SK-N-SH treated with all-trans-retinoic acid at 6 μM for 48 hours (cell line): ENCODE results near the gene SMNDC1.

Source experiments
- ATAC-seq: fragments of 200-7000 bp; cut with Tn5 transposase; 3 replicates; pipeline ENCODE4 v1.9.1; 2020; ENCODE audit warnings: mild to moderate bottlenecking, moderate library complexity
- ARNTL ChIP-seq: fragments of 450-650 bp; formaldehyde crosslinking; IDR thresholded peaks from 2 replicates; pipeline ENCODE4 v1.5.0; 2020; ENCODE audit warnings: low read depth, mild to moderate bottlenecking, moderate library complexity, borderline replicate concordance
- BACH2 ChIP-seq: fragments of 250-450 bp; sonication (Bioruptor Pico); IDR thresholded peaks from 2 replicates; pipeline ENCODE4 v1.9.0; 2021; ENCODE audit warnings: mild to moderate bottlenecking, borderline replicate concordance
- CREB5 ChIP-seq: fragments of 250-450 bp; sonication (Bioruptor Pico); IDR thresholded peaks from 2 replicates; pipeline ENCODE4 v1.5.1; 2020; ENCODE audit warnings: low read depth, mild to moderate bottlenecking, moderate library complexity
- CSDC2 ChIP-seq: fragments of 250-450 bp; sonication (Bioruptor Pico); IDR thresholded peaks from 2 replicates; pipeline ENCODE4 v1.5.0; 2020; ENCODE audit warnings: mild to moderate bottlenecking, moderate library complexity
- CSRNP3 ChIP-seq: fragments of 250-450 bp; sonication (Bioruptor Pico); IDR thresholded peaks from 2 replicates; pipeline ENCODE4 v1.5.1; 2021; ENCODE audit warnings: mild to moderate bottlenecking, moderate library complexity
- GLIS3 ChIP-seq: fragments of 250-450 bp; sonication (Bioruptor Pico); IDR thresholded peaks from 2 replicates; pipeline ENCODE4 v1.5.0; 2020; ENCODE audit warnings: mild to moderate bottlenecking, moderate library complexity
- ISL1 ChIP-seq: fragments of 250-450 bp; sonication (Bioruptor Pico); IDR thresholded peaks from 2 replicates; pipeline ENCODE4 v2.1.2; 2022; ENCODE audit warnings: mild to moderate bottlenecking, moderate library complexity
- OSR1 ChIP-seq: fragments of 250-450 bp; sonication (Bioruptor Pico); IDR thresholded peaks from 2 replicates; pipeline ENCODE4 v1.8.0; 2022; ENCODE audit warnings: moderate library complexity, mild to moderate bottlenecking, inconsistent platforms
- PATZ1 ChIP-seq: fragments of 250-450 bp; sonication (Bioruptor Pico); IDR thresholded peaks from 2 replicates; pipeline ENCODE4 v1.8.0; 2020; ENCODE audit warnings: mild to moderate bottlenecking, moderate library complexity, borderline replicate concordance
- POU6F1 ChIP-seq: fragments of 250-450 bp; sonication (Bioruptor Pico); IDR thresholded peaks from 2 replicates; pipeline ENCODE4 v1.8.0; 2021; ENCODE audit warnings: low read depth, mild to moderate bottlenecking, moderate library complexity, borderline replicate concordance
- PPARA ChIP-seq: fragments of 250-450 bp; sonication (Bioruptor Pico); IDR thresholded peaks from 2 replicates; pipeline ENCODE4 v1.5.0; 2020; ENCODE audit warnings: mild to moderate bottlenecking, borderline replicate concordance
- RARB ChIP-seq: fragments of 250-450 bp; sonication (Bioruptor Pico); IDR thresholded peaks from 2 replicates; pipeline ENCODE4 v1.8.0; 2021; ENCODE audit warnings: mild to moderate bottlenecking, moderate library complexity
- SNAI2 ChIP-seq: fragments of 250-450 bp; sonication (Bioruptor Pico); IDR thresholded peaks from 2 replicates; pipeline ENCODE4 v1.5.0; 2020; ENCODE audit warnings: mild to moderate bottlenecking, moderate library complexity
- TCF4 ChIP-seq: fragments of 250-450 bp; sonication (Bioruptor Pico); IDR thresholded peaks from 2 replicates; pipeline ENCODE4 v1.8.0; 2021; ENCODE audit warnings: mild to moderate bottlenecking, moderate library complexity, borderline replicate concordance
- TOX ChIP-seq: fragments of 250-450 bp; sonication (Bioruptor Pico); IDR thresholded peaks from 2 replicates; pipeline ENCODE4 v1.8.0; 2021; ENCODE audit warnings: mild to moderate bottlenecking, moderate library complexity, borderline replicate concordance
- TSHZ2 ChIP-seq: fragments of 250-450 bp; sonication (Bioruptor Pico); IDR thresholded peaks from 2 replicates; pipeline ENCODE4 v1.5.0; 2020; ENCODE audit warnings: mild to moderate bottlenecking, moderate library complexity
- ZC3H10 ChIP-seq: fragments of 250-450 bp; sonication (Bioruptor Pico); IDR thresholded peaks from 2 replicates; pipeline ENCODE4 v1.5.1; 2021; ENCODE audit warnings: mild to moderate bottlenecking, moderate library complexity
- ZFP3 ChIP-seq: fragments of 250-450 bp; sonication (Bioruptor Pico); IDR thresholded peaks from 2 replicates; pipeline ENCODE4 v1.5.0; 2020; ENCODE audit warnings: mild to moderate bottlenecking, moderate library complexity
- ZFP30 ChIP-seq: fragments of 450-650 bp; formaldehyde crosslinking; IDR thresholded peaks from 2 replicates; pipeline ENCODE4 v1.5.0; 2022; ENCODE audit warnings: mild to moderate bottlenecking, moderate library complexity
- ZNF565 ChIP-seq: fragments of 450-650 bp; formaldehyde crosslinking; conservative IDR thresholded peaks from 2 replicates; pipeline ENCODE4 v1.5.0; 2020; ENCODE audit warnings: low read depth, mild to moderate bottlenecking, moderate library complexity
- ZNF70 ChIP-seq: fragments of 450-650 bp; formaldehyde crosslinking; IDR thresholded peaks from 2 replicates; pipeline ENCODE4 v1.5.0; 2020; ENCODE audit warnings: mild to moderate bottlenecking, moderate library complexity
- ZNF8 ChIP-seq: fragments of 450-650 bp; formaldehyde crosslinking; IDR thresholded peaks from 2 replicates; pipeline ENCODE4 v1.5.0; 2020; ENCODE audit warnings: mild to moderate bottlenecking, moderate library complexity

The SMNDC1 gene

GRCh38 chr10:110336111-110336721 is 31.5 kb upstream of the SMNDC1 start:
- no peak for TF ChIP-seq ZNF8 (CRISPR knock-in tag)
- no peak for TF ChIP-seq ZFP30 (CRISPR knock-in tag)
- TF ChIP-seq ZNF565 = no peak
- TF ChIP-seq ISL1 (CRISPR knock-in tag) = no peak
- no peak for TF ChIP-seq BACH2 (CRISPR knock-in tag)
- no peak for TF ChIP-seq ZC3H10 (CRISPR knock-in tag)
- TF ChIP-seq PATZ1 (CRISPR knock-in tag) = no peak
- no peak for TF ChIP-seq ZNF70 (CRISPR knock-in tag)
- no peak for TF ChIP-seq ARNTL (CRISPR knock-in tag)
- no peak for TF ChIP-seq ZFP3 (CRISPR knock-in tag)
- TF ChIP-seq SNAI2 = no peak
- TF ChIP-seq RARB (CRISPR knock-in tag) = no peak
- no peak for TF ChIP-seq PPARA (CRISPR knock-in tag)
- no peak for TF ChIP-seq POU6F1 (CRISPR knock-in tag)
- no peak for TF ChIP-seq CREB5 (CRISPR knock-in tag)
- TF ChIP-seq CSDC2 (CRISPR knock-in tag) = no peak
- no peak for TF ChIP-seq GLIS3 (CRISPR knock-in tag)
- no peak for TF ChIP-seq TOX (CRISPR knock-in tag)
- ATAC-seq = peak; percentile 98

GRCh38 chr10:110335314-110336064 is 30.8 kb upstream of the SMNDC1 start:
- ATAC-seq = no peak
- TF ChIP-seq SNAI2 (no peak), TSHZ2 (no peak), ISL1 (CRISPR knock-in tag) (no peak), GLIS3 (CRISPR knock-in tag) (no peak), BACH2 (CRISPR knock-in tag) (no peak), ZC3H10 (CRISPR knock-in tag) (no peak), TOX (CRISPR knock-in tag) (no peak), ZNF8 (CRISPR knock-in tag) (no peak)

GRCh38 chr10:110334061-110334656 is 29.4 kb upstream of the SMNDC1 start:
- no peak for ATAC-seq
- TF ChIP-seq TCF4 (CRISPR knock-in tag) (no peak), CSRNP3 (CRISPR knock-in tag) (no peak), TOX (CRISPR knock-in tag) (no peak), POU6F1 (CRISPR knock-in tag) (no peak), ISL1 (CRISPR knock-in tag) (no peak), TSHZ2 (no peak), RARB (CRISPR knock-in tag) (no peak), OSR1 (no peak), ZFP3 (CRISPR knock-in tag) (no peak)
